IMR-90 (cell line): ENCODE data around the gene MET. TPM values are rescaled to one million over a fixed set of nuclear protein-coding genes. Genes with fewer than 3 reads are reported as not detected.

Experiments used
- ATAC-seq: fragments of 200-7000 bp; cut with Tn5 transposase; 2 replicates; pipeline ENCODE4 v1.9.1; 2020; ENCODE audit warnings: low read depth, mild to moderate bottlenecking, moderate library complexity
- BruUV-seq: library from RNA; stranded (reverse); fragments of 400-500 nt; replicated peaks from 2 replicates; lab custom pipeline; 2021; lab: Mats Ljungman, UMichigan
- CTCF ChIA-PET: fragments of 300-600 bp; formaldehyde crosslinking; extraction: SDS; loops from one replicate; lab custom pipeline; 2021; ENCODE audit warnings: antibody characterized with exemption; lab: Yijun Ruan, JAX
- POLR2A ChIA-PET: fragments of 300-600 bp; sonication (Branson Sonifier 250); formaldehyde crosslinking; loops from one replicate; lab custom pipeline; 2022; ENCODE audit warnings: antibody characterized with exemption; ENCODE audit not compliant: unreplicated experiment; lab: Charles Lee
- DNase-seq: peaks from one replicate; pipeline ENCODE4 v3.0.0; 2013
- H2AFZ ChIP-seq: replicated peaks from 2 replicates; pipeline ENCODE3; 2013; ENCODE audit warnings: low read length, mild to moderate bottlenecking; ENCODE audit not compliant: poor library complexity
- H2AK5ac ChIP-seq: 2 replicates; pipeline ENCODE4 v1.6.1; 2013; ENCODE audit warnings: low read depth, low read length, inconsistent platforms
- H2AK9ac ChIP-seq: replicated peaks from 2 replicates; pipeline ENCODE3; 2013; ENCODE audit warnings: mild to moderate bottlenecking, low read depth, low read length, moderate library complexity; ENCODE audit not compliant: poor library complexity
- H2BK120ac ChIP-seq: 2 replicates; pipeline ENCODE4 v1.6.1; 2013; ENCODE audit warnings: low read depth, low read length, inconsistent platforms
- H2BK15ac ChIP-seq: 3 replicates; pipeline ENCODE4 v1.6.1; 2013; ENCODE audit warnings: low read depth, low read length, inconsistent platforms
- H2BK20ac ChIP-seq: 2 replicates; pipeline ENCODE4 v1.6.1; 2013; ENCODE audit warnings: low read depth, mild to moderate bottlenecking, inconsistent platforms, low read length, moderate library complexity
- H2BK5ac ChIP-seq: 2 replicates; pipeline ENCODE4 v1.6.1; 2013; ENCODE audit warnings: mild to moderate bottlenecking, low read depth, low read length, inconsistent platforms; ENCODE audit not compliant: poor library complexity, severe bottlenecking
- H3K14ac ChIP-seq: replicated peaks from 2 replicates; pipeline ENCODE4 v1.6.1; 2013; ENCODE audit warnings: low read depth, low read length, inconsistent platforms
- H3K18ac ChIP-seq: 2 replicates; pipeline ENCODE4 v1.6.1; 2013; ENCODE audit warnings: low read depth, low read length, control low read depth
- H3K23ac ChIP-seq: 2 replicates; pipeline ENCODE4 v1.6.1; 2013; ENCODE audit warnings: low read depth, low read length, inconsistent platforms
- H3K27ac ChIP-seq: 2 replicates; pipeline ENCODE4 v1.5.1; 2013; ENCODE audit warnings: mild to moderate bottlenecking, control low read depth, low read length; ENCODE audit not compliant: insufficient read depth
- H3K27me3 ChIP-seq: 2 replicates; pipeline ENCODE4 v1.6.1; 2013; ENCODE audit warnings: low read length; ENCODE audit not compliant: control insufficient read depth, insufficient read depth
- H3K36me3 ChIP-seq: 2 replicates; pipeline ENCODE4 v1.6.1; 2013; ENCODE audit warnings: low read length, mixed read lengths; ENCODE audit not compliant: control insufficient read depth, insufficient read depth
- H3K4ac ChIP-seq: 2 replicates; pipeline ENCODE4 v1.6.1; 2013; ENCODE audit warnings: low read depth, low read length, inconsistent platforms
- H3K4me1 ChIP-seq: 2 replicates; pipeline ENCODE4 v1.6.1; 2013; ENCODE audit warnings: low read length, mixed read lengths; ENCODE audit not compliant: control insufficient read depth, insufficient read depth
- H3K4me2 ChIP-seq: 2 replicates; pipeline ENCODE4 v1.6.1; 2013; ENCODE audit warnings: low read depth, mild to moderate bottlenecking, control low read depth, low read length, moderate library complexity
- H3K4me3 ChIP-seq: 2 replicates; pipeline ENCODE4 v1.5.1; 2013; ENCODE audit warnings: low read depth, mild to moderate bottlenecking, control low read depth, low read length, moderate library complexity; ENCODE audit not compliant: insufficient read depth
- H3K56ac ChIP-seq: 2 replicates; pipeline ENCODE4 v1.6.1; 2013; ENCODE audit warnings: low read length, inconsistent platforms; ENCODE audit not compliant: insufficient read depth; ENCODE audit errors: extremely low read depth
- H3K79me1 ChIP-seq, 2 experiments: 2 replicates each; pipeline ENCODE4 v1.6.1; 2013; ENCODE audit warnings: low read length in 2 of 2, inconsistent platforms in 1 of 2, low read depth in 1 of 2
- H3K9ac ChIP-seq: 2 replicates; pipeline ENCODE4 v1.6.1; 2013; ENCODE audit warnings: low read depth, low read length, control low read depth
- H3K9me1 ChIP-seq: 2 replicates; pipeline ENCODE4 v1.6.1; 2013; ENCODE audit warnings: low read length, inconsistent platforms; ENCODE audit not compliant: insufficient read depth
- H3K9me3 ChIP-seq: 2 replicates; pipeline ENCODE4 v1.6.1; 2013; ENCODE audit warnings: low read length; ENCODE audit not compliant: control insufficient read depth, insufficient read depth
- H4K20me1 ChIP-seq: 2 replicates; pipeline ENCODE4 v1.6.1; 2013; ENCODE audit warnings: low read length, inconsistent platforms; ENCODE audit not compliant: insufficient read depth
- H4K5ac ChIP-seq: 2 replicates; pipeline ENCODE4 v1.6.1; 2013; ENCODE audit warnings: mild to moderate bottlenecking, low read depth, low read length, control low read depth
- H4K8ac ChIP-seq, 2 experiments: 2 replicates each; pipeline ENCODE4 v1.6.1; 2013; ENCODE audit warnings: low read depth in 2 of 2, low read length in 2 of 2, control low read depth in 1 of 2, inconsistent platforms in 1 of 2
- H4K91ac ChIP-seq: 2 replicates; pipeline ENCODE4 v1.6.1; 2013; ENCODE audit warnings: low read depth, low read length, inconsistent platforms; ENCODE audit not compliant: insufficient read depth
- CEBPB ChIP-seq: IDR thresholded peaks from 2 replicates; pipeline ENCODE4 v1.6.1; 2012; ENCODE audit warnings: low read depth, low read length, improper control_type of control experiment
- CTCF ChIP-seq: conservative IDR thresholded peaks from 2 replicates; pipeline ENCODE4 v1.5.1; 2012; ENCODE audit warnings: mild to moderate bottlenecking, low read depth, low read length, improper control_type of control experiment
- MAFK ChIP-seq: IDR thresholded peaks from 2 replicates; pipeline ENCODE4 v1.6.1; 2012; ENCODE audit warnings: low read depth, low read length, improper control_type of control experiment
- MAZ ChIP-seq: IDR thresholded peaks from 2 replicates; pipeline ENCODE4 v1.6.1; 2012; ENCODE audit warnings: low read depth, mild to moderate bottlenecking, low read length, improper control_type of control experiment, moderate library complexity, borderline replicate concordance
- MXI1 ChIP-seq: IDR thresholded peaks from 2 replicates; pipeline ENCODE4 v1.6.1; 2012; ENCODE audit warnings: low read depth, mild to moderate bottlenecking, low read length, moderate library complexity, borderline replicate concordance
- NFE2L2 ChIP-seq: fragments of 150-350 bp; IDR thresholded peaks from 2 replicates; pipeline ENCODE4 v1.6.1; 2016; ENCODE audit warnings: low read depth, mild to moderate bottlenecking, low read length
- POLR2A ChIP-seq: IDR thresholded peaks from 2 replicates; pipeline ENCODE4 v1.6.1; 2012; ENCODE audit warnings: mild to moderate bottlenecking, low read depth, low read length
- RAD21 ChIP-seq: IDR thresholded peaks from 2 replicates; pipeline ENCODE4 v1.6.1; 2012; ENCODE audit warnings: low read length, improper control_type of control experiment
- SMC3 ChIP-seq: fragments of 150-350 bp; IDR thresholded peaks from 2 replicates; pipeline ENCODE4 v1.6.1; 2016; ENCODE audit warnings: low read depth, mild to moderate bottlenecking, antibody characterized with exemption, low read length, moderate library complexity
- USF2 ChIP-seq: fragments of 150-350 bp; IDR thresholded peaks from 2 replicates; pipeline ENCODE4 v1.6.1; 2017; ENCODE audit warnings: mild to moderate bottlenecking, antibody characterized with exemption, low read length, low read depth
- WGBS, 2 experiments: methylation state at CpG; one replicate each; pipeline versions ENCODE4 v1.1.5 to v1.1.7; 2013; ENCODE audit warnings: missing lambda C conversion rate in 2 of 2; ENCODE audit not compliant: insufficient read length in 1 of 2; ENCODE audit errors: extremely low coverage in 2 of 2; 5-methylcytosine and 5-hydroxymethylcytosine counted together
- dilution Hi-C: fragments of 300-500 bp; cut with HindIII; formaldehyde crosslinking; loops from one replicate; pipeline ENCODE4 v1.14.3; 2018; ENCODE audit warnings: low sequenced_read_pairs; ENCODE audit not compliant: unreplicated experiment
- in situ Hi-C: fragments of 300-500 bp; cut with MboI; formaldehyde crosslinking; loops from 3 replicates; pipeline ENCODE4 v1.14.3; 2019; ENCODE audit warnings: low sequenced_read_pairs, inconsistent platforms, mixed read lengths
- intact Hi-C: fragments of 100-400 bp; cut with micrococcal nuclease; formaldehyde crosslinking; loops from 2 replicates; pipeline ENCODE4 v1.10.0; 2022
- polyA plus RNA-seq, 3 experiments: library from polyadenylated mRNA; depleted of rRNA; stranded (reverse); fragments of >200 nt; gene quantifications; 2 replicates each; pipeline ENCODE4 v1.2.3, GENCODE V29; 2012; ENCODE audit warnings: low replicate concordance in 1 of 3
- total RNA-seq: library from RNA; depleted of rRNA; stranded (reverse); fragments of >200 nt; gene quantifications from 2 replicates; pipeline ENCODE4 v1.2.3, GENCODE V29; 2012
- TF ChIP-seq, protein P1 (sequence below): fragments of 150-350 bp; IDR thresholded peaks from 2 replicates; pipeline ENCODE4 v1.6.1; 2016; ENCODE audit warnings: low read depth, mild to moderate bottlenecking, low read length, moderate library complexity, borderline replicate concordance

MET gene
- total and polyA plus RNA-seq, 2 of the 4 experiments (the other 2 are of a cell fraction) = 15.0 to 84.6 TPM

- Histone ChIP-seq H2BK20ac (peak overlapping the region; percentile 51; the same call in 1 of the 2 replicates), H3K4me2 (no peak overlapping the region), H2BK15ac (peak overlapping the region; percentile 72; the same call in 2 of the 3 replicates), H3K18ac (peak overlapping the region; percentile 11; the same call in 1 of the 2 replicates), H4K8ac (peak overlapping the region; percentile 52 to 57; a peak in 2 of 4 replicates), H3K56ac (no peak overlapping the region), H2BK120ac (peak overlapping the region; percentile 50), H3K4me1 (peaks cover 33% of the 10 kb centered on the region), H3K23ac (peak overlapping the region; percentile 40; the same call in 1 of the 2 replicates), H3K27ac (no peak overlapping the region), H3K9me3 (no peaks in the 10 kb centered on the region), H2AFZ (no peak overlapping the region), H3K79me1 (peaks cover 5 to 7% of the 10 kb centered on the region in 2 experiments; a peak in 1 of 4 replicates), H4K20me1 (no peaks in the 10 kb centered on the region), H4K91ac (peak overlapping the region; percentile 57; the same call in 1 of the 2 replicates), H4K5ac (peak overlapping the region; percentile 34; the same call in 1 of the 2 replicates), H3K4ac (peak overlapping the region; percentile 70), H2BK5ac (peak overlapping the region; percentile 39), H3K9ac (no peak overlapping the region), H2AK9ac (no peak overlapping the region), H3K14ac (peak overlapping the region; percentile 57), H2AK5ac (peak overlapping the region; percentile 91), H3K9me1 (peaks cover 16% of the 10 kb centered on the region), H3K27me3 (no peaks in the 10 kb centered on the region), H3K36me3 (peaks cover 1% of the 10 kb centered on the region; the same call in 1 of the 2 replicates), H3K4me3 (no peak overlapping the region)
- ATAC-seq (no peak), DNase-seq (no peak)
- ChIA-PET CTCF (no interaction called here), POLR2A (no interaction called here)
- intact Hi-C loops = loop anchor here (5.0 kb wide), 1 partner anchor 42 kb away; no protein-coding TSS in a partner anchor
- dilution Hi-C loops = no loop called here
- BruUV-seq = no TSS peak
- no peak for TF ChIP-seq MAZ
- TF ChIP-seq NFE2L2 = no peak
- no peak for TF ChIP-seq SMC3
- no peak for TF ChIP-seq RAD21
- TF ChIP-seq MXI1 = no peak
- no peak for TF ChIP-seq CEBPB
- TF ChIP-seq, protein P1, sequence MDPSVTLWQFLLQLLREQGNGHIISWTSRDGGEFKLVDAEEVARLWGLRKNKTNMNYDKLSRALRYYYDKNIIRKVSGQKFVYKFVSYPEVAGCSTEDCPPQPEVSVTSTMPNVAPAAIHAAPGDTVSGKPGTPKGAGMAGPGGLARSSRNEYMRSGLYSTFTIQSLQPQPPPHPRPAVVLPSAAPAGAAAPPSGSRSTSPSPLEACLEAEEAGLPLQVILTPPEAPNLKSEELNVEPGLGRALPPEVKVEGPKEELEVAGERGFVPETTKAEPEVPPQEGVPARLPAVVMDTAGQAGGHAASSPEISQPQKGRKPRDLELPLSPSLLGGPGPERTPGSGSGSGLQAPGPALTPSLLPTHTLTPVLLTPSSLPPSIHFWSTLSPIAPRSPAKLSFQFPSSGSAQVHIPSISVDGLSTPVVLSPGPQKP = no peak
- TF ChIP-seq USF2 = no peak
- TF ChIP-seq MAFK = no peak
- TF ChIP-seq POLR2A = no peak
- no peak for TF ChIP-seq CTCF
- in situ Hi-C loops = no loop called here
- 83% methylated on average over 3 of the region's 4 CpGs; no CpG with 5 or more reads in 1 of the 2 experiments for WGBS, 2 experiments
Measured at GRCh38 chr7:116779216-116779615, 107.2 kb downstream of the MET start.
